ENCODE measurements around the gene DAPK1.

Gene DAPK1

GRCh38 chr9:87650611-87651295 lies 153.1 kb downstream of the DAPK1 start:
- no peak for DNase-seq

DNA sequence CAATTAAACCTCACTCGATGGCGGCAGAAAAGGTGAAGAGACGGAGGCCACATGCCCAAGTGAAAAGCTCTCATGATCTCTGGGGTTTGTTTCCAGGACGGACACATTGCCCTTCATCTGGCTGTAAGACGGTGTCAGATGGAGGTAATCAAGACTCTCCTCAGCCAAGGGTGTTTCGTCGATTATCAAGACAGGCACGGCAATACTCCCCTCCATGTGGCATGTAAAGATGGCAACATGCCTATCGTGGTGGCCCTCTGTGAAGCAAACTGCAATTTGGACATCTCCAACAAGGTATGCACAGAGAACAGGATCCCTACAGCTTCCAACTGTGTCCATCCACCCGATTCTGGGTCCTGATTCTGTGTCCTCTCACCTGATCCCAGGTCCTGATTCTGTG lies 153.8 kb downstream of the DAPK1 start:
- no peak for DNase-seq

DNA sequence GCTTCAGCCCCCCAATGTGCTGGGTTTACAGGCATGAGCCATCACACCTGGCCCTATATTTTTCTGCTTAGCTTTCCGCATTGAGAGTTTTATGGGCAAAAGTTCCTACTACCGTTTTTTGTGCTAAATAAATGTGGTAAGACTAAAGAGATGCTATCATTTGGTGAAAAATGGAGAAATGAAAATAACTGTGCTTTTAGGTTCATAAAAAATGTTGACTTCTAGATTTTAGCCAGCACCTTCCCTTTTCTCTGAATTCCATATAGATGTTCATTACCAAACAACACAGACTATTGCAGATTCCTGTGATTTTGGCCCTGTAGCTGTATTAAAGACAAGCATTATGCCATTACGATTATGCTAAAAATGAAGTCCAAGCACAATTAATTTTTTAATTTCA lies 156.3 kb downstream of the DAPK1 start:
- no peak for DNase-seq

DNA sequence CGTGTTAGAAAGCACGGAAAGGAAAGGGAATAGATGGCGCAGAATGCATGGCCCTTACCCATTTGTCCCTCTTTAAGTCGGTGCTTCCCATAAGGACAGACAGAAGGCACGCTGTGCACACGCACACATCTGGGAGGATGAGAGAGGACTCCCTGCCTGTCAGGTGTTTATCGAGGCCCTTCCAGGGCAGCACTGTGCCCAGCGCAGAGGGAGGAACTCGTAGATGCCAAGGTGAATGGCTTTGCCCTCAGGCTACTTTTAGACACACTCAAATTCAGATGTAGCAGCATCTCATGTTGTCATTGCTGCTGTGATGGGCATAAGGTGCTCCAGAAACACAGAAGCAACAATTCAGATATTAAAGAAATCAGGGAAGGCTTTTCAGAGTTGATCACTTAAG lies 158.1 kb downstream of the DAPK1 start:
- no peak for DNase-seq

GRCh38 chr9:87656485-87656884 lies 158.8 kb downstream of the DAPK1 start:
- no peak for DNase-seq

- DNase-seq, result no peak
Observed at GRCh38 chr9:87657190-87657589, 159.5 kb downstream of the DAPK1 start.

- no peak for DNase-seq
Observed at GRCh38 chr9:87657893-87658292, 160.2 kb downstream of the DAPK1 start.

DNA sequence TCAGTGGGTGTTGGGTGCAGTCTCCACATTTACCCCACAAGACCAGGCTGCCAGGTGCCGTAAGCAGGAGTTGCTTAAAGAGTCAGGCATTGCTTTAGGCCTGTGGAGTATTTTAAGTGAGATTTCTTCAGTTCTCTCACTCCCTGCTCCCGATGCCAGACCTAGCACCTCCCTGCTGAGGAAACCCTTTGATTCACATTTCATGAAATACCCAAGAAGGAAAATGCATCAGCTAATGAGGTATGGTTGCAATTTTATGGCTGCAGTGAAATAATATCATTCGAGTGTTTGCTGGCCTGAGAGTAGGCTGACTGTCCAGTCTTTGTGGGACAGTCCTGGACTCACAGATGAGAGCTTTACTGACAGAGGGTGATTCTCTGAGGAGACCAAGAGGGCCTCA lies 160.8 kb downstream of the DAPK1 start:
- DNase-seq, result no peak

- no peak for DNase-seq
Observed at GRCh38 chr9:87659534-87660419, 162.1 kb downstream of the DAPK1 start.

DNA sequence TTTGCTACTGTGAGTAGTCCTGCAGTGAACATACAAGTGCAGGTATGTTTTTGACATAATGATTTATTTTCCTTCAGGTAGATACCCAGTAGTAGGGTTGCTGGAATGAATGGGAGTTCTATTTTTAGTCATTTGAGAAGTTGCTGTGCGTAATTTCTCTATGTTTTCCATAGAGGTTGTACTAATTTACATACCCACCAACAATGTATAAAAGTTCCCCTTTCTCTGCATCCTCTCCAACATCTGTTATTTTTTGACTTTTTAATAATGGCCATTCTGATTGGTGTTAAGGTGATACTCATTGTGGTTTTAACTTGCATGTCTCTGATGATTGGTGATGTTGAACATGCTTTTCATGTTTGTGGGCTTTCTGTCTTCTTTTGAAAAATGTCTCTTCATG lies 163.6 kb downstream of the DAPK1 start:
- no peak for DNase-seq

DNA sequence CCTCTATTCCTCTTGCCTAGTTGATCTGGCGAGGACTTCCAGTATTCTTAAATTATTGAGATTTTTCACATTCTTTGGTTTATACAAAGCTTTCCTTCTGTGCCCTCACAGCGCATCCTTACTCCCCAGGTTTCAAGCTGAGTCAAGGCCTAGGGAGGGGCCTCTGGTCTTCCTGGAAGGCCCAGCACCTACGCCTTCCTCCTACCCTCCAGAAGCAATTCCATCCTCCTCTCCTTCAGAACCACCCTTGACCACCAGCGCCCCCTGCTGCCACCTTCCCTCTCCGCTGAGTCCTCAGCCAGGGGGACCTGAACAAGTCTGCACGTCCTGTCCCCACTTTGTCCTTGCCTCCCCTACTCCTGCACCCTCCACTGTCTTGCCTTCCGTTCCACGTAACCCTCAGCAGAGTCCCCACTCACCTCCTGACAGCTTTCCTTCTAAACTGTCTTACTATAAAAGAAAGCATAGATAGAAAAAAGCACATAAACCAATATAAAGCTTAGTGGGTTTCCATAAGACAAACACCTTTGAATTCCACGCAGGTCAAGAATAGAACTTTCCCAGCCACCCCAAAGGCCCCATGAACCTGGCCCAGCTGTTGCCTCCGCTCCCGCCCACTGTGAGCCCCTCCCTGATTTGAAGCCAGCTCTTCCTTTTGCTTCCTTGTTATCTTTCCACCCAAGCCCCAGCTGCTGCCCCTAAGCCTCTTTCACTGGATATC lies 165.3 kb downstream of the DAPK1 start:
- DNase-seq, result peak; percentile 29

DNA sequence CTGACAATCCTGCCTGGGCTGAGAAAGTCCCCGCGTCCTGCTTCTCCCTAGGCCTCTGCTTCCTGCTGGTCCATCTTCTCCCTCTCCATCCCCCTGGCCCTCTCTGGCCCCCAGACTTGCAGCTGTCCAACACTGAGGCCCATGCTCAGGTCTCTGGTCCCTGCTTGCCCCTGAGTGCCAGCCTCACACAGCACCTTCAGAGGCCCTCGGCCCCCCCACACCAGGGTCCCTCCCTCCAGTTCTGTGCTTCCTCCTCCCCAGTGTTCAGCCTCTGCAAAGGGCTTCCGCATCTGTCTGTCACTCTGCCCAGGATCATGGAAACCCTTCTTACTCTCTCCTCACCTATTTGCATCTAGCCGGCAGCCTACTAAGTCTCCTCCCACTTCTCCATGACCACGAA lies 165.9 kb downstream of the DAPK1 start:
- DNase-seq, result no peak

GRCh38 chr9:87664153-87665060 lies 166.7 kb downstream of the DAPK1 start:
- no peak for DNase-seq

GRCh38 chr9:87665505-87665904 lies 167.8 kb downstream of the DAPK1 start:
- DNase-seq, result no peak

DNA sequence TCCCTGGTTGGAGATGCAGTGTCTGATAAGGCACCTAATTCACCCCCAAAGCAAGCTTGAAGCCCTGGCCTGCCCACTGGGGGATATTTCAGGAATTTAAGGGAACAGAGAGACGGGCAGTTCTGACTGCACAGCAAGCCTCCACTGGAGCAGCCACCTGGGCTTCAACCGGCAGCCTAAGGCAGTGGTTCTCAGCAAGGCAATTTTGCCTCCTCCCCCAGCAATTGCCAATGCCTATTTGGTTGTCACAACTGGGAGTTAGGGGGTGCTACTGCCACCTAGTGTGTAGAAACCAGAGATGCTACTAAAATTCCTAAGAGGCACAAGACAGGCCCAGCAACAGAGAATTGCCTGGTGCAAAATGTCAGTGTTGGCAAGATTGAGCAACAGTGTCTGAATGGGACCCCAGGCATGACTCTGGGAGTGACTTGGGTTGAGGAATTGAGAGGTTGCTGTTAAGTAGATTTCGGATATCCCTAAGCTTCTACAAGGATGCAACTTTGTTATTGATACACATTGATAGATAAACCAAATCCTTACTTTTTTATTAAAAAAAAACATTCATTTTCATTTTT lies 169.6 kb downstream of the DAPK1 start:
- no peak for DNase-seq

DNA sequence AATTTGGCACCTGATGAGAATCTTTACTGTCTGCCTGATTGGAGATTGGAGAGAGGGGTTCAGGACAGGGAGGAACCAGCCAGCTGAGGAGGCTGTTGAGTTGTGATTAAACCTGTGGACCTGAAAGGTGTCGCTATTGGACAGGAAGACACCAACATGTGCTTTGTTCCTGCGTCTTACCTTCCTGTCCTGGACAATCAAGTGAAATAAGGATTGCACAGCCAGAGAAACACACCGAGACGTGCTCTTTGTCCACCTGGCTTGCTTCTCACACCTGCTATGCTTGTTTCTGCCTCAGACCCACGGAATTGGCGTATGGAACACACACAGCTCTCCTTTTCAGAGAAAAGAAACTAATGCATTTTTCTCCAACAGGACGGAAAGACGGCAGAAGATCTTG lies 170.6 kb downstream of the DAPK1 start:
- DNase-seq, result no peak

- DNase-seq, result no peak
Observed at GRCh38 chr9:87668722-87669121, 171.1 kb downstream of the DAPK1 start.

DNA sequence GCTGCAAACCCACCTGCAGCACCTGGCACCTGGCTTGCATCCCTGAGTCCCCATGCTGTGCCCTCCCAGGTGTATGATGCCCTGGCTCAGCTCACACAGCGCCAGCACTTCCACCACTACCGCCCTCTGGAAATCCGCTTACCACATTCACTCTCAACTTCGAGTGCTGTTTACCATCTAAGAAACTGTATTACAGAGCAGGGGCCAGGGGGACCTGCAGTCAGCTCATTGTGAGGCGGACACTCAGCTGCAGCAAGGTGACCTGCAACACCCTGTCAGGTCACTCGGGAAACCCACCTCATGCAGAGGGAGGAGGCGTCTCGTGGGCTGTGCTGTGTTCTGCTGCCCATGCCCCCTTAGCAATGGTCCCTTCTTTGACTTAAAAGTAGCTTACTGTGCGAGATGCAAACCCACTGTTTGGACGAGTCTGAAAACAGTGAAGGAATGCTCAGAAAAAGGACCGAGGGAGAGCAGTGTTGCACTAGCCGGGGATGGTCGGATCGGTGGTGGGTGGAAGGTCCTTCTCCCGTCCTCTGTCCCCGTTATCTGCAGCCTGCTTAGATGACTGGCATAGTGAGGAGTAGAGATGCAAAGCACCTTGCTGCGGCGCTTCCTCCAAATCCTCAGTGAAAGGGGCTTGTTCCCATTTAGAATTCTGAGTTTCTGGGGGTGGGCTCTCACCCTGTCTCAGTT lies 173.1 kb downstream of the DAPK1 start:
- DNase-seq, result no peak

DNA sequence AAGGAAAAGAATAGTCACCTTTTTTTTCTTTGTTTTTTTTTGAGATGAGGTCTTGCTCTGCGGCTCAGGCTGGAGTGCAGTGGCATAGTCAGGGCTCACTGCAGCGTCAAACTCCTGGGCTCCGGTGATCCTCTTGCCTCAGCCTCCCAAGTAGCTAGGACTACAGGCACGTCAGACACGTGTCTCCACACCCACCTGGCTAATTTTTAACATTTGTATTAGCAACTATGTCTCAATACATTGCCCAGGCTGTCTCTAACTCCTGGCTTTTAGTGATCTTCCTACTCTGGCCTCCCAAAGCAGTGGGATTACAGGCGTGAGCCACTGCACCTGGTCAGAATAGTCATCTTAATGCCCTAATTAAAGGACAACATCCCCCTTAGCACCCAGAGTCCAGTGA lies 173.8 kb downstream of the DAPK1 start:
- DNase-seq, result no peak

DNA sequence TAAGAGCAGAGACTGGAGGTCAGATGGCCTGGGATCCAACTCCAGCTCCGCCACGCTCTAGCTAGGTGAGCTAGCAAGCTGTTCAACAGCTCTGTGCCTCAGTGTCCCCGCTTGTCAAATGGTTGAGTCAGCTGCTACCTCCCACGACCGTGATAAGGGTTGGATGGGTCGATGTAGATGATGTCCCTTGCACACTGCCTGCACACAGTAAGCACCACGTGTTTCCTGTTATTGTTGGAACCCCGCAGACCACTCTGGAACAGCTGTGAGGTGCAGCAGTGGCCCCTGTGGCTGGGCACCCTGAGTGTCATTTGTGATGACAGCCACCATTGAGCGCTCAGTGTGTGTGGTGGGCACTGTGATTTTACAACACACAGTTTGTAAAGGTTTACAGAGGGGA lies 174.3 kb downstream of the DAPK1 start:
- DNase-seq, result no peak

DNA sequence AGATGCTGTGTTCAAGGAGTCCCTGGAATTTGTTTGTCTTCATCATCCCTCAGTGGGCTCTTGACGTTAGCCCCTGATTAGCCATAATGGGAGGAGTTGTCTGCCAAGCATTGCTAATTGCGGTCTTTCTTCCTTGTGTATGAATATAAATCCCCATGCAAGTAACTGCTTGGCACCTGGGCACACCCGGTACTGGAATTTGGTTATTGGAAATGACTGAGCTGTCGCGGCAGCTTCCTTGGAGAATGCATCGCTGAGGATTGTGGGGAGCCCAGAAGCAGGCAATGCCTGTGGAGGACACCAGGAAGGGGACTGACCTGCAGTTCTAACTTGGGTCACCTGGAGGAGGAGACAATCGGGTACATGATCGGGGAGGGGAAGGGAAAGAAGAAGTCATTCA lies 174.9 kb downstream of the DAPK1 start:
- DNase-seq, result no peak
